HUES48 (cell line): ENCODE data around the gene CTXND2.
"Not testable (repeated sequence)": the region's sequence is repeated elsewhere in the genome, so short reads cannot be mapped to it uniquely, and the experiment has no call there.

ENCODE experiments used
- H3K27ac ChIP-seq: one replicate; pipeline ENCODE4 v1.7.0; 2013; ENCODE audit warnings: low read depth, low read length, inconsistent platforms
- H3K27me3 ChIP-seq: 2 replicates; pipeline ENCODE4 v1.6.1; 2013; ENCODE audit warnings: mild to moderate bottlenecking, low read length; ENCODE audit not compliant: control insufficient read depth, insufficient read depth
- H3K36me3 ChIP-seq: 2 replicates; pipeline ENCODE4 v1.6.1; 2013; ENCODE audit warnings: low read length; ENCODE audit not compliant: control insufficient read depth, insufficient read depth
- H3K4me1 ChIP-seq: 2 replicates; pipeline ENCODE4 v1.6.1; 2013; ENCODE audit warnings: mild to moderate bottlenecking, low read length; ENCODE audit not compliant: control insufficient read depth, insufficient read depth
- H3K4me3 ChIP-seq: 2 replicates; pipeline ENCODE4 v1.5.1; 2013; ENCODE audit warnings: mild to moderate bottlenecking, low read depth, low read length
- H3K9ac ChIP-seq: 2 replicates; pipeline ENCODE4 v1.6.1; 2013; ENCODE audit warnings: mild to moderate bottlenecking, low read depth, low read length, moderate library complexity
- H3K9me3 ChIP-seq: 2 replicates; pipeline ENCODE4 v1.6.1; 2013; ENCODE audit warnings: low read length; ENCODE audit not compliant: control insufficient read depth, insufficient read depth

Gene CTXND2

DNA sequence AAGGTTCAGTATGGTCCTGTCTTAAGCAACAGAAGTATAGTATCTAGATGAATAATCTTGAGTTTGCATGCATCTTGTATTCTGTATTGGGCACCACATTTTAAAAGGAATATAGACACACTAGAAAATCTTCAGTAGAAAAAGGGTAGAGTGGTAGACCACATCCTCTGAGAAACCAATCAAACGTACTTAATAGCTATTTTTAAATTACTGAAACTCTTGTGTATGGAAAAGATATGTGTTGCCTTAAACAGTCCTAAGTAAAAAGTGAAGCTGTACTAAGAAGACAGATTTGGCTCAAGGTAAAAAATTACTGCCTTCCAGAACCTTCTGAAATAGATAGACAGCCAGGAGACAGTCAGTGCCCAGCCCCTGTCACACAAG lies 3.1 kb downstream of the CTXND2 start:
- no peak overlapping the region for H3K4me3 ChIP-seq
- H3K4me1 ChIP-seq = no peaks in the 10 kb centered on the region
- no peaks in the 10 kb centered on the region for H3K36me3 ChIP-seq
- H3K27me3 ChIP-seq = no peaks in the 10 kb centered on the region
- no peaks in the 10 kb centered on the region for H3K9me3 ChIP-seq
- H3K9ac ChIP-seq = no peak overlapping the region
- no peak overlapping the region for H3K27ac ChIP-seq

DNA sequence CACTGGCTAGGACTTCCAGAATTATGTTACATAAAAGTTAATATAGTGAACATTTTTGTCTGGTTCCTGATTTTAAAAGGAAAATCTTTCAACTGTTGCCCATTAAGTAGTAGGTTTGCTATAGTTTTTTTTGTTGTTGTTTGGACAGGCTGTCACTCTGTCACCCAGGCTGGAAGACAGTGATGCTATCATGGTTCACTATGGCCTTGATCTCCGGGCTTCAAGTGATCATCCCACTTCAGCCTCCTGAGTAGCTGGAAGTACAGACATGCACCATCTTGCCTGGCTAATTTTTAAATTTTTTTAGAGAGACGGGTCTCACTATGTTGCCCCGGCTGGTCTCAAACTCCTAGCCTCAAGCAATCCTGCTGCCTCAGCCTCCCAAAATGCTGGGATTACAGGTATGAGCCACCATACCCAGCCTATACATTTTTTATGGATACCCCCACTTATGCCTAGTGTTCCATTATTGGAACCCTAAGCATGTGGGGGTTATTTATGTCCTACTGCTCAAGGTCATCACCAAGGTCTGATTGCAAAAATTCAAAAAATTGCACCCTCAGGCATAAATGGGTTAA lies 6.5 kb downstream of the CTXND2 start:
- no peak overlapping the region for H3K27ac ChIP-seq
- H3K27me3 ChIP-seq = no peaks in the 10 kb centered on the region
- no peak overlapping the region for H3K4me3 ChIP-seq
- H3K9ac ChIP-seq = no peak overlapping the region
- no peaks in the 10 kb centered on the region for H3K36me3 ChIP-seq
- H3K9me3 ChIP-seq = no peaks in the 10 kb centered on the region
- no peaks in the 10 kb centered on the region for H3K4me1 ChIP-seq

DNA sequence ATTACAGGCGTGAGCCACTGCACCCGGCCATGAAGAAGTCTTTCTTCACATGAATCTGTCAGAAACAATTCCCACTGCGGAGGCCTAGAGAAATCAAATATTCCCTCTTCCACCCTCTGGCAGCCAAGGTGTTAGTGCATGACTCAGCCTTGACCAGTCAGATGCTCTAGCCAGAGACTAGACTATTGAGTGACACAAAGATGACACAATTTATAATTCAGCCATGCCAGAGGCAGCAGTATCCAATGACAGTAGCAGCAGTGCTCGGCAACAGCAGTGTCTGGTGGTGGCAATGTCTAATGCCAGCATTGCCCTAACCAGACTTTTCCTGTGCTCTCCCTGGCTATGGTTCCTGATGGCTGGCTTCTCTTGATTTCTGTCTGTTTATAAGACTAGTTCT lies 8.7 kb downstream of the CTXND2 start:
- H3K4me3 ChIP-seq = no peak overlapping the region
- no peaks in the 10 kb centered on the region for H3K36me3 ChIP-seq
- H3K27me3 ChIP-seq = no peaks in the 10 kb centered on the region
- peaks cover 4% of the 10 kb centered on the region; the same call in 1 of the 2 replicates for H3K9me3 ChIP-seq
- H3K9ac ChIP-seq = no peak overlapping the region
- H3K4me1 ChIP-seq = no peaks in the 10 kb centered on the region
- H3K27ac ChIP-seq = no peak overlapping the region

DNA sequence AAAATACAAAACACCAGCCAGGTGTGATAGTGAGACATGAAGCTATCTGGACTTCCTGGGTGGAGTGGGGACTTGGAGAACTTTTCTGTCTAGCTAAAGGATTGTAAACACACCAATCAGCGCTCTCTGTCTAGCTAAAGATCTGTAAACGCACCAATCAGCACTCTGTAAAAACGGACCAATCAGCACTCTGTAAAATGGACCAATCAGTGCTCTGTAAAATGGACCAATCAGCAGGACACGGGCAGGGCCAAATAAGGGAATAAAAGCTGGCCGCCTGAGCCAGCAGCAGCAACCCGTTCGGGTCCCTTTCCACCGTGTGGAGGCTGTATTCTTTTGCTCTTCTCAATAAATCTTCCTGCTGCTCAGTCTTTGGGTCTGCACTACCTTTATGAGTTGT lies 12.9 kb downstream of the CTXND2 start:
- H3K9ac ChIP-seq, H3K27ac ChIP-seq, H3K4me3 ChIP-seq, H3K4me1 ChIP-seq, H3K36me3 ChIP-seq, H3K9me3 ChIP-seq, H3K27me3 ChIP-seq: not testable (repeated sequence)

DNA sequence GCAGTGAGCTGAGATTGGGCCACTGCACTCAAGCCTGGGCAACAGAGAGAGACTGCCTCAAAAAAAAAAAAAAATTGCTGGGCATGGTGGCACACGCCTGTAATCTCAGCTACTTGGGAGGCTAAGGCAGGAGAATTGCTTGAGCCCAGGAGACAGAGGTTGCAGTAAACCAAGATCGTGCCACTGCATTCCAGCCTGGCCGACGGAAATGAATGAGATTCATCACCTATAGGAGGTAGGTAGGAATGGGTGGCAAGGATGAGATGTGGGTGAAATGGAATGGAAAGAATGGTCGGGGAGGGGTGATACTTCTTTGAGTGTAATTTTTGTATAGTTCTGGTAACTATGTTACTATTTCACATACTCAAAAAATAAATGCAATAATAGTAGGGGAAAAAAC lies 15.4 kb downstream of the CTXND2 start:
- peaks cover 4% of the 10 kb centered on the region; the same call in 1 of the 2 replicates for H3K9me3 ChIP-seq
- H3K27ac ChIP-seq = no peak overlapping the region
- no peaks in the 10 kb centered on the region for H3K27me3 ChIP-seq
- no peak overlapping the region for H3K9ac ChIP-seq
- H3K36me3 ChIP-seq = no peaks in the 10 kb centered on the region
- no peaks in the 10 kb centered on the region for H3K4me1 ChIP-seq
- no peak overlapping the region for H3K4me3 ChIP-seq

DNA sequence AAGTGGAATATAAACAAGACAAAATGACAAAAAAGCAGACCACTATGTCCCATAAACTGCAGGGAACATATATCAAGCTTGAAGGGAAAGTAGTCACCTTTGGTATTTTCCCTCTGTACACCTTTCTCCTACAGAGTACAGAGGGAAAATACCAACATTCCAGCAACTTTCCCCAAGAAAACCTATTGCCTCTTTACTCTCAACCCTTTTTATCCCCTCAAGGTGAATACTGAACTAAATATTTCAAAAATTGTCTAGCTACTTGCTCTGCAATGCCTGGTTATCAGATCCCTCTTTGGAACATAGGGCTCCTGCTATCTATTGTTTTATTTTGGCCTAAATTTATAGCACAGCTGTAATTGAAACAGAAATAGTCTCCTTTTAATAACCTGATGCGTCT lies 15.8 kb downstream of the CTXND2 start:
- Histone ChIP-seq H3K9ac (no peak overlapping the region), H3K27me3 (no peaks in the 10 kb centered on the region), H3K36me3 (no peaks in the 10 kb centered on the region), H3K27ac (no peak overlapping the region), H3K9me3 (peaks cover 4% of the 10 kb centered on the region; the same call in 1 of the 2 replicates), H3K4me1 (no peaks in the 10 kb centered on the region), H3K4me3 (no peak overlapping the region)

DNA sequence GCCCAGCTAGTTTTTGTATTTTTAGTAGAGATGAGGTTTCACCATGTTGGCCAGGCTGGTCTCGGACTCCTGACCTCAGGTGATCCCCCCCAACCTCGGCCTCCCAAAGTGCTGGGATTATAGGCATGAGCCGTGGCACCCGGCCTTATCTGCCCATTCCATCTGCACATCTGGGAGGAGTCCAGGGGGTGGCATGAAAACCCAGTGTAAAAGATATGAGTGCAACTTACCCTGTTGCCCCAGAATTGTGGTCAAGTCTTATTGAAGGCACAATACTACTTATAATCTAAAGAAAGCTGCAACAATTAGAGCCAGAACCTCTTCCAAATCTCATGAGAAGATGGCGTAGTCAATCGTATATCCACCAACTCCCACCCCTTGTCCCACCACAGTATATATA lies 18.4 kb downstream of the CTXND2 start:
- Histone ChIP-seq H3K4me3 (no peak overlapping the region), H3K36me3 (no peaks in the 10 kb centered on the region), H3K4me1 (no peaks in the 10 kb centered on the region), H3K27me3 (no peaks in the 10 kb centered on the region), H3K9me3 (no peaks in the 10 kb centered on the region), H3K27ac (no peak overlapping the region), H3K9ac (no peak overlapping the region)

DNA sequence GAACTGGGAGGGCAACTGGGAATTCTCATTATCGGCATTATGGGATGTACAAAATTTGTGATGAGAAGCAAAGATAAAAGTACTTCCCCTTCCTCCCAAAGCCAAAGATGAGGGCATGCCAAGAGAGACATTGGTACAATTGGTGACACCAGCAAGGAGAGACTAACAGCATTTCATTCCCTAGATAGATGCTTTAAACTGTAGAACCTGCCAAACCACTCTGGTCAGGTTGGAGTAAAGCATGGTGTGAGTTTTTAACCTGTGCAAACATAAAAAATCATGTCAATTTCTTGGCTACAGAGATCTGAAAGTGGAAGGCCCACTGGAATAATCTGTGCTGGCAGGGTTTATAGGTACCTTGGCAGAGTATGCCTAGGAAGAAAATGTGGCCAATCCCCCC lies 19.4 kb downstream of the CTXND2 start:
- Histone ChIP-seq H3K4me1 (no peaks in the 10 kb centered on the region), H3K27ac (no peak overlapping the region), H3K36me3 (no peaks in the 10 kb centered on the region), H3K4me3 (no peak overlapping the region), H3K9ac (no peak overlapping the region), H3K27me3 (no peaks in the 10 kb centered on the region), H3K9me3 (no peaks in the 10 kb centered on the region)

DNA sequence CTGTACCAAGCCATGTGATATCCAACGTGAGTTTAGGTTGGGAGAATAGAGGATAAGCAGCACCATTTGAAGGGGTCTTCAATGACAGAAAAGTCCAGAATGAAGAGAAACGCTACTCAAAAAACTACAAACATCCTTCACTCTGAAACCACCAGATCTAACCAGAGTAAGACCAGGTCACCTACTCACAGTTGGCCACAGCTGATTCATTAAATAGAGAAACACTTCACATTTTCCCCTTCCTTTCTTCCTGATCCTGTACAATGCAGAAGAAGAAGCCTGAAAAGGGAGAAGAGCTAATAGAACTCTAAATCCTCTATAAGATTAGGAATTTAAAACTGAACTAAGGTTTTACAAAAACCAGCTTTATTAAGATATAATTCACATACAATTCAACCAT lies 19.9 kb downstream of the CTXND2 start:
- Histone ChIP-seq H3K27me3 (no peaks in the 10 kb centered on the region), H3K36me3 (no peaks in the 10 kb centered on the region), H3K9me3 (no peaks in the 10 kb centered on the region), H3K4me1 (no peaks in the 10 kb centered on the region), H3K4me3 (no peak overlapping the region), H3K9ac (no peak overlapping the region), H3K27ac (no peak overlapping the region)

DNA sequence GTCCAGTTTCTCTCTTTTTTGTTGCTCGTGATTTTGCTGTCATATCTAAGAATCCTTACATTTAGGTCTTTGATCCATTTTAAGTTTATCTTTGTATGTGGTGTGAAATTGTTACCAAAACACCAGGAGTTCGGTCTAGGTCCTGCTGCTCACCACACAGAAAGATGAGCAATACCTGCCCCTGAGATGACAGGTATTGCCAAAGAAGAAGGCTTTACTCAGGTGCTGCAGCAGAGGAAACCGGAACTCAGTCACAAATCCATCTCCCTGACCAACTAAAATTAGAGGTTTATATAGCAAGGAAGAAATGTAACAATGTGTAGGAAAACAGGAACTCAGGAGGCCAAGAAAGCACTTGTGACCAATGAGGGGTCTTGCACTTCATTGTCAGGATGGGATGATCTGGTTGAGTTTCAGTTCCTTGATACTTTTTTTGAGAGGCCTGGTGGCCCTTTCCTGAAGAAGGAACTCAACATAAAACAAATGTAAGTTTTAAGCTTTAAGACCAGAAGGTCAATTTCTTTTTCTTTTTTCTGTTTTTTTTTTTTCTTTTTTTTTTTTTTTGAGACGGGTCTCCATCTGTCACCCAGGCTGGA lies 22.7 kb downstream of the CTXND2 start:
- Histone ChIP-seq H3K27me3 (no peaks in the 10 kb centered on the region), H3K36me3 (no peaks in the 10 kb centered on the region), H3K4me3 (no peak overlapping the region), H3K9ac (no peak overlapping the region), H3K9me3 (no peaks in the 10 kb centered on the region), H3K4me1 (peaks cover 11% of the 10 kb centered on the region), H3K27ac (no peak overlapping the region)

DNA sequence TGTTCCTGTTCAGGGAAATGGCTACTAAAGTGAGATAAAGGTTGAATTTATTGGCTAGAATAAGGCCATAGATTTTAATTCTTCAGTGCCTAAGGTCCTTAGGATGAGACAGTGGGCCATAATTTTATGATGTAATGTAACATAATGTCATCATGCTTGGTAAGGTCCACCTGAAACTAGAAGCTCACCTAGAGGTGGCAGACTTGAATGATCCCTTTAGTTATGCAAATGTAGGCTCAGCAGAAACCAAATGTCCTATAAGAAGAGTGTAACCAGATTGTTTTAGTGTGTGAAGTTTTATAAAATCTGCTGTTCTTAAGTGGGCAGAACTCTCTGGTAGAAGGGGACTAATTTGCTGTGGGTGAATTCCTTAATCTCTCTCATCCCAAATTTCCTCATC lies 25.7 kb downstream of the CTXND2 start:
- Histone ChIP-seq H3K27me3 (no peaks in the 10 kb centered on the region), H3K36me3 (no peaks in the 10 kb centered on the region), H3K27ac (no peak overlapping the region), H3K9ac (no peak overlapping the region), H3K4me3 (no peak overlapping the region), H3K4me1 (peaks cover 11% of the 10 kb centered on the region), H3K9me3 (no peaks in the 10 kb centered on the region)
